ENCODE data around the gene B4GALNT2. TPM values are rescaled to one million over a fixed set of nuclear protein-coding genes. Genes with fewer than 3 reads are reported as not detected.
A peak's percentile ranks its signal among the peaks of the same experiment; 100 is the strongest.

Gene B4GALNT2
- total and polyA plus RNA-seq, 2 of the 8 experiments (the other 6 are each of a cell fraction or from before 2014, with no cell fraction given), result not detected

- Histone ChIP-seq H3K9me3 (ENCODE audit: insufficient read depth in 2 of 2, low read depth in 1 of 2, low read length in 1 of 2) (no peaks in the 10 kb centered on the region), H3K27me3 (replicated peaks in 1 of 4; ENCODE audit: control insufficient read depth in 3 of 4, extremely low read depth in 1 of 4, insufficient read depth in 3 of 4, low read length in 3 of 4) (no peaks in the 10 kb centered on the region), H3K4me3 (ENCODE audit: extremely low read depth in 1 of 4, insufficient read depth in 2 of 4, low read depth in 3 of 4, low read length in 4 of 4) (no peak overlapping the region)
- TF ChIP-seq RBBP5 (IDR thresholded peaks at IDR 0.05; ENCODE audit: borderline replicate concordance, low read depth, low read length), result no peak
- TF ChIP-seq CTBP2 (IDR thresholded peaks at IDR 0.05; ENCODE audit: borderline replicate concordance, insufficient read depth, insufficient read length, low read length), result no peak
- no peak for TF ChIP-seq BRCA1 (IDR thresholded peaks at IDR 0.05; ENCODE audit: low read depth, low read length)
- no peak for TF ChIP-seq HDAC2 (IDR thresholded peaks at IDR 0.05; ENCODE audit: borderline replicate concordance in 1 of 2, low read depth in 2 of 2, low read length in 2 of 2)
- no peak for TF ChIP-seq EZH2 (IDR thresholded peaks at IDR 0.05; ENCODE audit: low read depth, low read length, severe bottlenecking)
- TF ChIP-seq SAP30 (IDR thresholded peaks at IDR 0.05; ENCODE audit: insufficient read depth, insufficient replicate concordance, low read length), result no peak
- no peak for TF ChIP-seq CBX5 (IDR thresholded peaks at IDR 0.05; ENCODE audit: low read depth, low read length)
- TF ChIP-seq SP1 (IDR thresholded peaks at IDR 0.05; ENCODE audit: low read depth, low read length), result no peak
- no peak for TF ChIP-seq TAF1 (IDR thresholded peaks at IDR 0.05; ENCODE audit: low read depth, low read length)
- TF ChIP-seq RAD21 (IDR thresholded peaks at IDR 0.05 in 1 of 2, conservative IDR thresholded peaks at IDR 0.05 in 1 of 2; ENCODE audit: low read depth in 2 of 2, low read length in 2 of 2), result no peak
- no peak for TF ChIP-seq ASH2L (IDR thresholded peaks at IDR 0.05; ENCODE audit: low read length)
- no peak for TF ChIP-seq CBX8 (IDR thresholded peaks at IDR 0.05; ENCODE audit: borderline replicate concordance, low read depth, low read length)
- no peak for TF ChIP-seq BCL11A (IDR thresholded peaks at IDR 0.05; ENCODE audit: low read depth in 2 of 2, low read length in 2 of 2)
Observed at GRCh38 chr17:49190932-49191331, 58.4 kb downstream of the B4GALNT2 start.

More at GRCh38 chr17:49190932-49191331, 58.4 kb downstream of the B4GALNT2 start:
- Histone ChIP-seq H2BK120ac (replicated peaks; ENCODE audit: low read depth, low read length) (no peak overlapping the region), H2BK20ac (ENCODE audit: low read length) (no peak overlapping the region), H2BK5ac (ENCODE audit: low read depth, low read length) (no peak overlapping the region; the same call in 1 of the 2 replicates), H4K8ac (ENCODE audit: extremely low read depth, insufficient read depth, low read length) (no peak overlapping the region), H3K14ac (ENCODE audit: insufficient read length) (no peak overlapping the region), H4K91ac (replicated peaks; ENCODE audit: insufficient read length, low read length) (no peak overlapping the region), H2AFZ (ENCODE audit: low read length) (no peak overlapping the region), H2AK5ac (ENCODE audit: low read depth, low read length) (no peak overlapping the region), H4K20me1 (replicated peaks in 1 of 2; ENCODE audit: control insufficient read depth in 1 of 2, insufficient read depth in 2 of 2, low read length in 2 of 2) (no peaks in the 10 kb centered on the region), H3K79me2 (ENCODE audit: control insufficient read depth in 1 of 2, insufficient read depth in 2 of 2, low read length in 2 of 2) (no peaks in the 10 kb centered on the region), H2BK15ac (ENCODE audit: low read length) (no peak overlapping the region; the same call in 1 of the 2 replicates), H3K23me2 (ENCODE audit: low read depth, low read length) (peaks cover 13% of the 10 kb centered on the region), H3K4me1 (replicated peaks in 1 of 4; ENCODE audit: control insufficient read depth in 3 of 4, insufficient read depth in 4 of 4, low read length in 3 of 4) (peaks cover 0 to 3% (median 1%) of the 10 kb centered on the region in 4 experiments; a peak in 1 of 7 replicates), H3K56ac (replicated peaks; ENCODE audit: insufficient read length, low read depth, low read length) (no peak overlapping the region), H3K79me1 (ENCODE audit: low read depth, low read length) (no peaks in the 10 kb centered on the region), H3K23ac (ENCODE audit: insufficient read length) (no peak overlapping the region), H3K36me3 (ENCODE audit: control insufficient read depth in 2 of 4, insufficient read depth in 4 of 4, low read length in 3 of 4) (no peaks in the 10 kb centered on the region), H2BK12ac (ENCODE audit: low read depth, low read length) (0 out of 2 replicates have a peak overlapping the region, but pooled peaks have one; percentile 39), H4K5ac (ENCODE audit: insufficient read length, low read depth, low read length) (no peak overlapping the region), H3K18ac (ENCODE audit: extremely low read depth, low read length) (no peak overlapping the region), H3K27ac (ENCODE audit: low read depth, low read length) (no peak overlapping the region), H3K9ac (replicated peaks in 1 of 4; ENCODE audit: extremely low read depth in 1 of 4, low read depth in 3 of 4, low read length in 3 of 4) (no peak overlapping the region), H3K4me2 (ENCODE audit: insufficient read depth in 1 of 2, low read depth in 2 of 2, low read length in 2 of 2) (peak overlapping the region in 1 of 2 experiments; percentile 99; a peak in 1 of 4 replicates), H3K4ac (replicated peaks; ENCODE audit: insufficient read length, low read depth, low read length) (no peak overlapping the region)
- WGBS, 2 experiments (ENCODE audit: extremely low coverage in 1 of 2, insufficient coverage in 1 of 2, insufficient read length in 1 of 2, insufficient replicate concordance in 2 of 2, low coverage in 1 of 2, low lambda C conversion rate in 2 of 2, missing lambda C conversion rate in 1 of 2), result 69% methylated on average over 4 of the region's 4 CpGs; no CpG with 5 or more reads in 1 of the 2 experiments
- no peak for FAIRE-seq
- ChIA-PET CTCF (ENCODE audit: partially characterized antibody) (interaction anchor here (0.8 to 2.6 kb wide), 7 partner anchors 9 to 100 kb away, joined by 3 to 16 read pairs (median 5); no protein-coding TSS in a partner anchor), POLR2A (ENCODE audit: partially characterized antibody) (interaction anchor here (1.4 kb wide), 1 partner anchor 138 kb away, joined by 4 read pairs; no protein-coding TSS in a partner anchor)
- no peak for DNase-seq (ENCODE audit: low read depth in 1 of 2, low spot score in 2 of 2)
